Measurements from ENCODE around the gene TFAP2A.

The TFAP2A gene

GRCh38 chr6:10382322-10382721 is 32.6 kb downstream of the TFAP2A start:
- no peak for DNase-seq

- DNase-seq = no peak
These were observed 33.1 kb downstream of the TFAP2A start for GRCh38 chr6:10381830-10382208.

- no peak for DNase-seq
These were observed 33.6 kb downstream of the TFAP2A start for GRCh38 chr6:10381133-10381829.

GRCh38 chr6:10375391-10375969 is 39.4 kb downstream of the TFAP2A start:
- no peak for DNase-seq

GRCh38 chr6:10373642-10374359 is 41.1 kb downstream of the TFAP2A start:
- DNase-seq = no peak

GRCh38 chr6:10369896-10370295 is 45.0 kb downstream of the TFAP2A start:
- no peak for DNase-seq

GRCh38 chr6:10368861-10369260 is 46.0 kb downstream of the TFAP2A start:
- DNase-seq = no peak

- DNase-seq = no peak
These were observed 51.0 kb downstream of the TFAP2A start for GRCh38 chr6:10363911-10364310.

- DNase-seq = no peak
These were observed 52.6 kb downstream of the TFAP2A start for GRCh38 chr6:10362300-10362699.

GRCh38 chr6:10361428-10361827 is 53.4 kb downstream of the TFAP2A start:
- DNase-seq = no peak

GRCh38 chr6:10359581-10359980 is 55.3 kb downstream of the TFAP2A start:
- DNase-seq = no peak

GRCh38 chr6:10355115-10355702 is 59.7 kb downstream of the TFAP2A start:
- DNase-seq = no peak

- DNase-seq = no peak
These were observed 63.1 kb downstream of the TFAP2A start for GRCh38 chr6:10351791-10352190.

- DNase-seq = no peak
These were observed 64.2 kb downstream of the TFAP2A start for GRCh38 chr6:10350720-10351119.

- DNase-seq = no peak
These were observed 67.1 kb downstream of the TFAP2A start for GRCh38 chr6:10347561-10348327.

Measured in T-helper 1 cell (primary cell).